ENCODE results near the gene ZFPM1.
A peak's percentile ranks its signal among the peaks of the same experiment; 100 is the strongest.
"Not testable (repeated sequence)": the region's sequence is repeated elsewhere in the genome, so short reads cannot be mapped to it uniquely, and the experiment has no call there.

Gene ZFPM1

GRCh38 chr16:88453217-88453531 lies at the start of gene ZFPM1:
Gene ZFPM1, plus strand, starts transcription at chr16:88453280. Its CDS starts 359 bp downstream, at chr16:88453639.
- DNase-seq: no peak

GRCh38 chr16:88403794-88404581 lies 49.1 kb upstream of the ZFPM1 start:
- DNase-seq: no peak

GRCh38 chr16:88404769-88405168 lies 48.3 kb upstream of the ZFPM1 start:
- no peak for DNase-seq

- peak; percentile 78 for DNase-seq
Measured at GRCh38 chr16:88405216-88406060, 47.6 kb upstream of the ZFPM1 start.

- DNase-seq: no peak
Measured at GRCh38 chr16:88406096-88407041, 46.7 kb upstream of the ZFPM1 start.

GRCh38 chr16:88407042-88407420 lies 46.0 kb upstream of the ZFPM1 start:
- DNase-seq: no peak

- DNase-seq: no peak
Measured at GRCh38 chr16:88407807-88408206, 45.3 kb upstream of the ZFPM1 start.

- no peak for DNase-seq
Measured at GRCh38 chr16:88408561-88409142, 44.4 kb upstream of the ZFPM1 start.

GRCh38 chr16:88409296-88410065 lies 43.6 kb upstream of the ZFPM1 start:
- DNase-seq: no peak

GRCh38 chr16:88410297-88410968 lies 42.6 kb upstream of the ZFPM1 start:
- not testable (repeated sequence) for DNase-seq

- DNase-seq: no peak
Measured at GRCh38 chr16:88411951-88412576, 41.0 kb upstream of the ZFPM1 start.

GRCh38 chr16:88412766-88413165 lies 40.3 kb upstream of the ZFPM1 start:
- no peak for DNase-seq

- no peak for DNase-seq
Measured at GRCh38 chr16:88413231-88413630, 39.8 kb upstream of the ZFPM1 start.

GRCh38 chr16:88413631-88414030 lies 39.4 kb upstream of the ZFPM1 start:
- no peak for DNase-seq

- no peak for DNase-seq
Measured at GRCh38 chr16:88414521-88415380, 38.3 kb upstream of the ZFPM1 start.

GRCh38 chr16:88415381-88415705 lies 37.7 kb upstream of the ZFPM1 start:
- DNase-seq: no peak

- DNase-seq: peak; percentile 60
Measured at GRCh38 chr16:88415713-88416323, 37.3 kb upstream of the ZFPM1 start.

- no peak for DNase-seq
Measured at GRCh38 chr16:88416686-88417085, 36.4 kb upstream of the ZFPM1 start.

- DNase-seq: no peak
Measured at GRCh38 chr16:88417684-88418476, 35.2 kb upstream of the ZFPM1 start.
